Astrocyte (in vitro differentiated cells and primary cell): Measurements from ENCODE around the gene GSTCD. TPM values are rescaled to one million over a fixed set of nuclear protein-coding genes. Genes with fewer than 3 reads are reported as not detected.
A peak's percentile ranks its signal among the peaks of the same experiment; 100 is the strongest.

ENCODE experiments used
- DNase-seq: peaks from one replicate; pipeline ENCODE4 v3.0.0-alpha.2; 2010; ENCODE audit warnings: low read depth
- FAIRE-seq: peaks from 2 replicates; lab custom pipeline; 2011; peaks lifted over from hg19 to GRCh38; lab: Jason Lieb, UNC
- H2AFZ ChIP-seq: 2 replicates; pipeline ENCODE4 v1.6.0; 2012; ENCODE audit warnings: low read depth, low read length, inconsistent platforms
- H3K27ac ChIP-seq: 2 replicates; pipeline ENCODE4 v1.5.1; 2011; ENCODE audit warnings: low read depth, low read length, inconsistent platforms
- H3K27me3 ChIP-seq: 2 replicates; pipeline ENCODE4 v1.6.0; 2011; ENCODE audit warnings: low read length, inconsistent platforms; ENCODE audit not compliant: insufficient read depth
- H3K36me3 ChIP-seq: 2 replicates; pipeline ENCODE4 v1.5.1; 2011; ENCODE audit warnings: low read length, inconsistent platforms; ENCODE audit not compliant: insufficient read depth
- H3K4me1 ChIP-seq: 2 replicates; pipeline ENCODE4 v1.5.1; 2011; ENCODE audit warnings: low read length, inconsistent platforms; ENCODE audit not compliant: insufficient read depth
- H3K4me2 ChIP-seq: 2 replicates; pipeline ENCODE4 v1.6.0; 2012; ENCODE audit warnings: low read length, inconsistent platforms
- H3K4me3 ChIP-seq: 2 replicates; pipeline ENCODE4 v1.5.1; 2011; ENCODE audit warnings: low read depth, mild to moderate bottlenecking, low read length, inconsistent platforms; ENCODE audit not compliant: insufficient read depth
- H3K79me2 ChIP-seq: 2 replicates; pipeline ENCODE4 v1.6.0; 2012; ENCODE audit warnings: mild to moderate bottlenecking, low read length, inconsistent platforms; ENCODE audit not compliant: insufficient read depth
- H3K9ac ChIP-seq: 2 replicates; pipeline ENCODE4 v1.6.0; 2012; ENCODE audit warnings: mild to moderate bottlenecking, low read length, inconsistent platforms
- H3K9me3 ChIP-seq: 2 replicates; pipeline ENCODE4 v1.5.1; 2012; ENCODE audit warnings: low read depth, mild to moderate bottlenecking, low read length, inconsistent platforms; ENCODE audit not compliant: insufficient read depth
- H4K20me1 ChIP-seq: 2 replicates; pipeline ENCODE4 v1.6.0; 2012; ENCODE audit warnings: low read length, inconsistent platforms; ENCODE audit not compliant: insufficient read depth
- H3K27ac Mint-ChIP-seq: one replicate; pipeline ENCODE4 v1.8.0; 2021; ENCODE audit warnings: mild to moderate bottlenecking, mixed read lengths; ENCODE audit not compliant: unreplicated experiment
- H3K27me3 Mint-ChIP-seq: one replicate; pipeline ENCODE4 v1.8.0; 2021; ENCODE audit warnings: low read depth, mixed read lengths; ENCODE audit not compliant: unreplicated experiment
- H3K36me3 Mint-ChIP-seq: one replicate; pipeline ENCODE4 v1.8.0; 2021; ENCODE audit warnings: low read depth, mixed read lengths; ENCODE audit not compliant: unreplicated experiment
- H3K4me1 Mint-ChIP-seq: one replicate; pipeline ENCODE4 v1.8.0; 2021; ENCODE audit warnings: low read depth, mixed read lengths; ENCODE audit not compliant: unreplicated experiment
- H3K4me3 Mint-ChIP-seq: one replicate; pipeline ENCODE4 v1.8.0; 2021; ENCODE audit warnings: mild to moderate bottlenecking, moderate library complexity, mixed read lengths; ENCODE audit not compliant: unreplicated experiment
- H3K9me3 Mint-ChIP-seq: one replicate; pipeline ENCODE4 v1.8.0; 2021; ENCODE audit warnings: mild to moderate bottlenecking, mixed read lengths; ENCODE audit not compliant: unreplicated experiment
- CTCF ChIP-seq: IDR thresholded peaks from 2 replicates; pipeline ENCODE4 v1.5.1; 2011; ENCODE audit warnings: low read depth, mild to moderate bottlenecking, inconsistent platforms, low read length, moderate library complexity; ENCODE audit not compliant: insufficient read depth
- EZH2 ChIP-seq: IDR thresholded peaks from 2 replicates; pipeline ENCODE4 v1.6.1; 2012; ENCODE audit warnings: mild to moderate bottlenecking, low read length, inconsistent platforms; ENCODE audit not compliant: insufficient read depth
- total RNA-seq: library from RNA; stranded (reverse); gene quantifications from 2 replicates; pipeline ENCODE4 v1.2.1, GENCODE V29; 2021

The GSTCD gene
- total RNA-seq, 1 donor from 2014 or later: 12.3 TPM

GRCh38 chr4:105858466-105859040 is 150.0 kb downstream of the GSTCD start:
- H3K36me3 ChIP-seq: no peaks in the 10 kb centered on the region
- H3K27me3 ChIP-seq: no peaks in the 10 kb centered on the region
- Mint-ChIP-seq H3K4me3 (no peak overlapping the region), H3K27ac (no peak overlapping the region), H3K27me3 (peaks cover 3% of the 10 kb centered on the region), H3K36me3 (peaks cover 6% of the 10 kb centered on the region), H3K9me3 (peaks cover 27% of the 10 kb centered on the region), H3K4me1 (peaks cover 2% of the 10 kb centered on the region)
- DNase-seq: no peak
- H3K9me3 ChIP-seq: peaks cover 6% of the 10 kb centered on the region
- no peak overlapping the region for H3K9ac ChIP-seq
- FAIRE-seq: no peak
- TF ChIP-seq EZH2 (no peak), CTCF (no peak)
- no peak overlapping the region for H3K27ac ChIP-seq
- no peak overlapping the region for H2AFZ ChIP-seq
- H4K20me1 ChIP-seq: no peaks in the 10 kb centered on the region
- H3K4me3 ChIP-seq: no peak overlapping the region
- H3K79me2 ChIP-seq: no peaks in the 10 kb centered on the region
- no peak overlapping the region for H3K4me2 ChIP-seq
- H3K4me1 ChIP-seq: no peaks in the 10 kb centered on the region

- peaks cover 25% of the 10 kb centered on the region for H3K9me3 Mint-ChIP-seq
- peak; percentile 58 for DNase-seq
Measured at GRCh38 chr4:105859233-105859632, 150.6 kb downstream of the GSTCD start.

More at GRCh38 chr4:105859233-105859632, 150.6 kb downstream of the GSTCD start:
- Histone ChIP-seq H4K20me1 (no peaks in the 10 kb centered on the region), H2AFZ (no peak overlapping the region), H3K4me2 (no peak overlapping the region), H3K36me3 (no peaks in the 10 kb centered on the region), H3K4me3 (no peak overlapping the region), H3K9ac (no peak overlapping the region), H3K27me3 (no peaks in the 10 kb centered on the region), H3K27ac (no peak overlapping the region), H3K4me1 (no peaks in the 10 kb centered on the region), H3K9me3 (peaks cover 6% of the 10 kb centered on the region), H3K79me2 (no peaks in the 10 kb centered on the region)
- FAIRE-seq: no peak
- no peak overlapping the region for H3K4me3 Mint-ChIP-seq
- peak overlapping the region; percentile 82 for H3K27ac Mint-ChIP-seq
- no peak for TF ChIP-seq EZH2
- TF ChIP-seq CTCF: no peak
- peaks cover 6% of the 10 kb centered on the region for H3K36me3 Mint-ChIP-seq
- H3K4me1 Mint-ChIP-seq: peaks cover 2% of the 10 kb centered on the region
- peaks cover 3% of the 10 kb centered on the region for H3K27me3 Mint-ChIP-seq
